Thoracic aorta (tissue), 2 donors: ENCODE measurements around the gene IGFLR1. TPM values are rescaled to one million over a fixed set of nuclear protein-coding genes. Genes with fewer than 3 reads are reported as not detected.

ENCODE experiments used
- ATAC-seq: fragments of 150-250 bp; one replicate; pipeline ENCODE4 v1.8.0; 2017; ENCODE audit warnings: low read depth; ENCODE audit not compliant: insufficient number of reproducible peaks, low FRiP score
- DNase-seq: peaks from one replicate; pipeline ENCODE4 v3.0.0-alpha.2; 2020; ENCODE audit warnings: low spot score
- H3K27ac ChIP-seq, 2 donors: fragments of 200-600 bp; sonication (generic); 1 replicate in 1 of 2; 2 replicates in 1 of 2; pipeline ENCODE4 v1.5.1; 2016; ENCODE audit warnings: mild to moderate bottlenecking in 2 of 2, moderate library complexity in 2 of 2
- H3K27me3 ChIP-seq: fragments of 200-600 bp; sonication (generic); replicated peaks from 2 replicates; pipeline ENCODE4 v1.6.0; 2016; ENCODE audit warnings: mild to moderate bottlenecking; ENCODE audit not compliant: insufficient read depth
- H3K36me3 ChIP-seq: fragments of 200-600 bp; sonication (generic); one replicate; pipeline ENCODE4 v1.5.1; 2016
- H3K4me1 ChIP-seq, 2 donors: fragments of 200-600 bp; sonication (generic); 1 replicate in 1 of 2; 2 replicates in 1 of 2; pipeline versions ENCODE4 v1.5.1 to v1.6.0; 2016; ENCODE audit warnings: low read depth in 2 of 2, mild to moderate bottlenecking in 1 of 2; ENCODE audit not compliant: control insufficient read depth in 1 of 2
- H3K4me3 ChIP-seq: fragments of 200-600 bp; sonication (generic); 2 replicates; pipeline ENCODE4 v1.5.1; 2016; ENCODE audit warnings: mild to moderate bottlenecking
- H3K9me3 ChIP-seq: fragments of 200-600 bp; sonication (generic); 2 replicates; pipeline ENCODE4 v1.5.1; 2016
- total RNA-seq, 2 donors: library from RNA; depleted of rRNA; stranded (reverse); fragments of >200 nt; gene quantifications; one replicate each; pipeline versions ENCODE4 v1.1.0 to v1.2.3, GENCODE V29; 2016
- TF ChIP-seq, protein P1 (sequence below): fragments of 200-600 bp; sonication (generic); IDR thresholded peaks from one replicate; pipeline ENCODE4 v1.5.1; 2019; ENCODE audit warnings: antibody characterized with exemption

The IGFLR1 gene
- total RNA-seq, 2 donors from 2014 or later = 6.9 to 13.1 TPM

DNA sequence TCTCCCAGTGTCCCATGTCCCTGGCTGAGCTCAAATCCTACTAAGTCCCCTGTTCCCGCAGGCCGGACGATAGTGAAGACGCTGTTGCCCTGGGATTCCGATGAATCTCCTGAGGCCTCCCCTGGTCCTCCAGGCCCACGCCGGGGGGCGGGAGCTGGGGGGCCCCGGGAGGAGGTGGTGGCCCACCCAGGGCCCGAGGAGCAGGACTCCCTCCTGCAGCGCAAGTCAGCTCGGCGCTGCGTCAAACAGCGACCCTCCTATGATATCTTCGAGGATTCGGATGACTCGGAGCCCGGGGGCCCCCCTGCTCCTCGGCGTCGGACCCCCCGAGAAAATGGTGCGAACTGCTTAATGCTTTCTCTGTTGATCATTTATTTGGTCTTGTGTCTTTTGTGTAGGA is 18.6 kb downstream of the IGFLR1 start:
- Histone ChIP-seq H3K27me3 (no peaks in the 10 kb centered on the region), H3K36me3 (peaks cover 80% of the 10 kb centered on the region), H3K4me1 (peaks cover 9 to 14% of the 10 kb centered on the region in 2 donors), H3K27ac (no peak overlapping the region), H3K9me3 (no peaks in the 10 kb centered on the region), H3K4me3 (no peak overlapping the region)
- TF ChIP-seq, protein P1, sequence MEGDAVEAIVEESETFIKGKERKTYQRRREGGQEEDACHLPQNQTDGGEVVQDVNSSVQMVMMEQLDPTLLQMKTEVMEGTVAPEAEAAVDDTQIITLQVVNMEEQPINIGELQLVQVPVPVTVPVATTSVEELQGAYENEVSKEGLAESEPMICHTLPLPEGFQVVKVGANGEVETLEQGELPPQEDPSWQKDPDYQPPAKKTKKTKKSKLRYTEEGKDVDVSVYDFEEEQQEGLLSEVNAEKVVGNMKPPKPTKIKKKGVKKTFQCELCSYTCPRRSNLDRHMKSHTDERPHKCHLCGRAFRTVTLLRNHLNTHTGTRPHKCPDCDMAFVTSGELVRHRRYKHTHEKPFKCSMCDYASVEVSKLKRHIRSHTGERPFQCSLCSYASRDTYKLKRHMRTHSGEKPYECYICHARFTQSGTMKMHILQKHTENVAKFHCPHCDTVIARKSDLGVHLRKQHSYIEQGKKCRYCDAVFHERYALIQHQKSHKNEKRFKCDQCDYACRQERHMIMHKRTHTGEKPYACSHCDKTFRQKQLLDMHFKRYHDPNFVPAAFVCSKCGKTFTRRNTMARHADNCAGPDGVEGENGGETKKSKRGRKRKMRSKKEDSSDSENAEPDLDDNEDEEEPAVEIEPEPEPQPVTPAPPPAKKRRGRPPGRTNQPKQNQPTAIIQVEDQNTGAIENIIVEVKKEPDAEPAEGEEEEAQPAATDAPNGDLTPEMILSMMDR = no peak
- DNase-seq = no peak
- no peak for ATAC-seq

DNA sequence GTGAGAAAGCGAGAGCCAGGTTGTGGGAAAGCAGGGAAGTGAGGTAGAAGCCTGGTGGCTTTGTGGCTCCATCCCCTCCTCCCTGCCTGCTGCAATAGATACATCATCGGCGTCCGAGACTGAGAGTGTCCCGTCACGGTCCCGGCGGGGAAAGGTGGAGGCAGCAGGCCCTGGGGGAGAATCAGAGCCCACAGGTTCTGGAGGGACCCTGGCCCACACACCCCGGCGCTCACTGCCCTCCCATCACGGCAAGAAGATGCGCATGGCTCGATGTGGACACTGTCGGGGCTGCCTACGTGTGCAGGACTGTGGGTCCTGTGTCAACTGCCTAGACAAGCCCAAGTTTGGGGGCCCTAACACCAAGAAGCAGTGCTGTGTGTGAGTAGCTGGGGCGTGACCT is 19.4 kb downstream of the IGFLR1 start:
- ATAC-seq (no peak), DNase-seq (no peak)
- Histone ChIP-seq H3K4me3 (no peak overlapping the region), H3K4me1 (peaks cover 9 to 16% of the 10 kb centered on the region in 2 donors), H3K27ac (no peak overlapping the region), H3K36me3 (peaks cover 72% of the 10 kb centered on the region), H3K27me3 (no peaks in the 10 kb centered on the region), H3K9me3 (no peaks in the 10 kb centered on the region)
- TF ChIP-seq, protein P1 = no peak

DNA sequence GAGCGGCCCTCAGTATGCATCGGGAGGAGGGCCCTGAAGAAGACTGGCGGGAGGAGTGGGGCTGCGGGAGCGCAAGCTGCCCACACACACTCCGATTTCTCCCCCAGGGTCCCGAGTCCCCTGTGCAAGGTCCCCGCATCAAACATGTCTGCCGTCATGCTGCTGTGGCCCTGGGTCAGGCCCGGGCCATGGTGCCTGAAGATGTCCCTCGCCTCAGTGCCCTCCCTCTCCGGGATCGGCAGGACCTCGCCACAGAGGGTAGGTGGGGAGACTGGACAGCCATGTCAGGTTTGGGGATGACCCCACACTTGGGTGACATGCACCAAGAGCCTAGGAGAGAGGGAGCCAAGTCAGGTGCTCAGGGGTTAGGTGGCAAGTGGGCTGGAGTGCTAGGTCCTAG is 19.8 kb downstream of the IGFLR1 start:
- Histone ChIP-seq H3K27ac (no peak overlapping the region), H3K9me3 (no peaks in the 10 kb centered on the region), H3K4me1 (peaks cover 9 to 16% of the 10 kb centered on the region in 2 donors), H3K4me3 (no peak overlapping the region), H3K36me3 (peaks cover 68% of the 10 kb centered on the region), H3K27me3 (no peaks in the 10 kb centered on the region)
- no peak for ATAC-seq
- DNase-seq = no peak
- TF ChIP-seq, protein P1 = no peak

DNA sequence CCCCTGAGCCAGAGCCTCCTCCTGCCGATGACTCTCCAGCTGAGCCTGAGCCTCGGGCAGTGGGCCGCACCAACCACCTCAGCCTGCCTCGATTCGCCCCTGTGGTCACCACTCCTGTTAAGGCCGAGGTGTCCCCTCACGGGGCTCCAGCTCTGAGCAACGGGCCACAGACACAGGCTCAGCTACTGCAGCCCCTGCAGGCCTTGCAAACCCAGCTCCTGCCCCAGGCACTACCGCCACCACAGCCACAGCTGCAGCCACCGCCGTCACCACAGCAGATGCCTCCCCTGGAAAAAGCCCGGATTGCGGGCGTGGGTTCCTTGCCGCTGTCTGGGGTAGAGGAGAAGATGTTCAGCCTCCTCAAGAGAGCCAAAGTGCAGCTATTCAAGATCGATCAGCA is 20.9 kb downstream of the IGFLR1 start:
- H3K36me3 ChIP-seq = peaks cover 57% of the 10 kb centered on the region
- no peak overlapping the region for H3K4me3 ChIP-seq
- DNase-seq (no peak), ATAC-seq (no peak)
- H3K27me3 ChIP-seq = no peaks in the 10 kb centered on the region
- H3K27ac ChIP-seq = no peak overlapping the region
- peaks cover 9 to 16% of the 10 kb centered on the region in 2 donors for H3K4me1 ChIP-seq
- no peaks in the 10 kb centered on the region for H3K9me3 ChIP-seq
- TF ChIP-seq, protein P1 = no peak

DNA sequence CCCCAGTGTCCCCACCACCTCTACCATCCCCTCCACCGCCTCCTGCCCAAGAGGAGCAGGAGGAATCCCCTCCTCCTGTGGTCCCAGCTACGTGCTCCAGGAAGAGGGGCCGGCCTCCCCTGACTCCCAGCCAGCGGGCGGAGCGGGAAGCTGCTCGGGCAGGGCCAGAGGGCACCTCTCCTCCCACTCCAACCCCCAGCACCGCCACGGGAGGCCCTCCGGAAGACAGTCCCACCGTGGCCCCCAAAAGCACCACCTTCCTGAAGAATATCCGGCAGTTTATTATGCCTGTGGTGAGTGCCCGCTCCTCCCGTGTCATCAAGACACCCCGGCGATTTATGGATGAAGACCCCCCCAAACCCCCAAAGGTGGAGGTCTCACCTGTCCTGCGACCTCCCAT is 21.6 kb downstream of the IGFLR1 start:
- H3K4me1 ChIP-seq = peaks cover 15 to 23% of the 10 kb centered on the region in 2 donors
- peaks cover 50% of the 10 kb centered on the region for H3K36me3 ChIP-seq

More for the DNA sequence above, 21.6 kb downstream of the IGFLR1 start:
- TF ChIP-seq, protein P1 = no peak
- Histone ChIP-seq H3K4me3 (no peak overlapping the region), H3K9me3 (no peaks in the 10 kb centered on the region), H3K27me3 (no peaks in the 10 kb centered on the region), H3K27ac (no peak overlapping the region)
- no peak for DNase-seq
- no peak for ATAC-seq
